Measurements from ENCODE around the gene ZNF555. TPM values are rescaled to one million over a fixed set of nuclear protein-coding genes. Genes with fewer than 3 reads are reported as not detected.

The ZNF555 gene
- total RNA-seq, 1 donor from 2014 or later, result 7.8 TPM

Other genes with a start within 250 kb of the ZNF555 start
- gene GNG7, start 138.8 kb upstream of the ZNF555 start, total RNA-seq, result 6.2 TPM
- 1.6 TPM for gene DIRAS1, start 120.1 kb upstream of the ZNF555 start, total RNA-seq
- gene SLC39A3, start 101.5 kb upstream of the ZNF555 start, total RNA-seq, result 34.6 TPM
- 45.7 TPM for gene SGTA, start 58.2 kb upstream of the ZNF555 start, total RNA-seq
- 45.2 TPM for gene THOP1, start 56.0 kb upstream of the ZNF555 start, total RNA-seq
- 6.1 TPM for gene ZNF554, start 21.6 kb upstream of the ZNF555 start, total RNA-seq
- gene ZNF556, start 25.9 kb downstream of the ZNF555 start, total RNA-seq, result not detected
- gene ZNF57, start 59.5 kb downstream of the ZNF555 start, total RNA-seq, result 9.6 TPM
- 6.6 TPM for gene ZNF77, start 103.5 kb downstream of the ZNF555 start, total RNA-seq
- gene TLE6, start 136.1 kb downstream of the ZNF555 start, total RNA-seq, result 3.6 TPM
- 95.2 TPM for gene TLE2, start 187.8 kb downstream of the ZNF555 start, total RNA-seq
- gene TLE5, start 221.0 kb downstream of the ZNF555 start, total RNA-seq, result 623 TPM